BLaER1 (cell line): ENCODE results near the gene ZNF814.

Experiments used
- H3K27ac ChIP-seq: shearing (Covaris generic); formaldehyde crosslinking; 2 replicates; pipeline ENCODE4 v1.8.1; 2022
- H3K27me3 ChIP-seq: shearing (Covaris generic); formaldehyde crosslinking; 2 replicates; pipeline ENCODE4 v1.8.1; 2022
- H3K36me3 ChIP-seq: shearing (Covaris generic); formaldehyde crosslinking; 2 replicates; pipeline ENCODE4 v1.8.1; 2022
- H3K4me1 ChIP-seq: shearing (Covaris generic); formaldehyde crosslinking; 2 replicates; pipeline ENCODE4 v1.8.1; 2022
- H3K4me2 ChIP-seq: shearing (Covaris generic); formaldehyde crosslinking; 2 replicates; pipeline ENCODE4 v1.8.1; 2022
- H3K4me3 ChIP-seq: shearing (Covaris generic); formaldehyde crosslinking; 2 replicates; pipeline ENCODE4 v1.8.1; 2022
- H3K9ac ChIP-seq: shearing (Covaris generic); formaldehyde crosslinking; 2 replicates; pipeline ENCODE4 v1.8.1; 2022
- H3K9me3 ChIP-seq: shearing (Covaris generic); formaldehyde crosslinking; 2 replicates; pipeline ENCODE4 v1.8.1; 2022
- H4K20me1 ChIP-seq: shearing (Covaris generic); formaldehyde crosslinking; 2 replicates; pipeline ENCODE4 v1.8.1; 2022
- Cebpa-rat ChIP-seq: shearing (Covaris generic); IDR thresholded peaks from 2 replicates; pipeline ENCODE4 v1.8.1; 2022

ZNF814 gene

DNA sequence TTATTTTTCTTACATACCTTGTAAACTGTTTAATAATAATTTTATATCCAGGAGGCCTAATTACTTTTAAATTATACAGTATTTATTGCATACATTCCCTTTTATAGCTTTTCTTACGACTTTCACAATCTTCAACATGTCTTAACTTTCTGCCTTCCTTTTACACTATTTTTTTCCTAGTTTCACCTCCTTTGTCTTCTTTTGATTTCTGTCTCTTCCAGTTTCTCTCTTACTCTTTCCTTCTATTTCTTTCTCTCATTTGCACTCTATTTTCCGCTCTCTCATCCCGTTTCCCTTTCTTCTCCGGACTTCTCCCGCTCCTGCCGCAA, 85.6 kb downstream of the ZNF814 start:
- Histone ChIP-seq H3K4me1 (peaks cover 15% of the 10 kb centered on the region), H3K9ac (peak overlapping the region; percentile 67), H3K9me3 (no peaks in the 10 kb centered on the region), H3K27me3 (no peaks in the 10 kb centered on the region), H3K4me3 (peak overlapping the region; percentile 55), H4K20me1 (peaks cover 71% of the 10 kb centered on the region), H3K36me3 (peaks cover 54% of the 10 kb centered on the region), H3K4me2 (peak overlapping the region; percentile 73), H3K27ac (peak overlapping the region; percentile 62; the same call in 1 of the 2 replicates)
- no peak for TF ChIP-seq Cebpa-rat

DNA sequence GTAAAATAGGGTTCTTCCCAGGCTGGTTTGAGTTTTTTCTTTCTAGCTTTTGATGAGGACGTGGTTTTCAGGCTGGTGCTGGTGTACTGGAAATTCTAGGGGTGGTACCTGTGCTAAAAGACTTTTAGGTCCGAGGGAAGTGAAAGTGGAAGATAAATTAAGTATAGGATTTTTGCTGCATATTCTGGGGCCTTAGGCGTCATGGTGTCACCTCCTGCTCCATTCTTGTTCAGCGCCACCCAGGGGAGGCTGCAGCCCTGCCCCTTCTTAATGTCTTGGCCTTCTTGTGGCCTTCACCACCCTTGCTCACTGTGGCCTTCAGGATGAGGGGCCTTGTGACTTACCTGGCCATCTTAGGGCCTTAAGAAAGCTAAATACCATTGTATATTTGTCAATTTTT, 86.6 kb downstream of the ZNF814 start:
- Histone ChIP-seq H3K36me3 (peaks cover 51% of the 10 kb centered on the region), H4K20me1 (peaks cover 61% of the 10 kb centered on the region), H3K4me2 (no peak overlapping the region), H3K4me3 (no peak overlapping the region), H3K9ac (no peak overlapping the region), H3K27ac (no peak overlapping the region), H3K9me3 (no peaks in the 10 kb centered on the region), H3K4me1 (peaks cover 15% of the 10 kb centered on the region), H3K27me3 (no peaks in the 10 kb centered on the region)
- no peak for TF ChIP-seq Cebpa-rat

DNA sequence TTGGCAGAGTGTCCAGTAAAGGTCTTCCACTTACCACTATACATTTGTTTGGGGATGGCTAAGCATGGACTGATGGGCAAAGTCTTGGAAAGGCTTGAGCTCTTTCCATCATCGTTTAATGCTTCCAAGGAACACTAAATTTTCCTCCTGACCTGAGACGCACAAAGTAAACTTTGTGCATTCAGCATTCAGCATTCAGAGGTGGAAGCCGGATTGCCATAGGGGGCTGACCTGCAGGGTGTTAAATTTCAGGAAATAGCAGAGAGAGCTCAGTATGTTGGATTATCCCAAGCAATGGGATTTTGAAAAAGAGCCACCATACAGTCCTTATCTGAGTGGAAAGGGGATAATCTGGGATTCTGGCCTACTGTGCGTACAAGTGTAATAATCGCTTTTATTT, 88.1 kb downstream of the ZNF814 start:
- Histone ChIP-seq H3K4me2 (no peak overlapping the region), H3K9me3 (no peaks in the 10 kb centered on the region), H3K27me3 (no peaks in the 10 kb centered on the region), H3K27ac (no peak overlapping the region), H3K9ac (no peak overlapping the region), H3K4me1 (peaks cover 15% of the 10 kb centered on the region), H3K36me3 (peaks cover 50% of the 10 kb centered on the region), H4K20me1 (peaks cover 57% of the 10 kb centered on the region), H3K4me3 (no peak overlapping the region)
- TF ChIP-seq Cebpa-rat: no peak
